Upper lobe of left lung (tissue), 6 donors: ENCODE data around the gene ECHS1. TPM values are rescaled to one million over a fixed set of nuclear protein-coding genes. Genes with fewer than 3 reads are reported as not detected.
A peak's percentile ranks its signal among the peaks of the same experiment; 100 is the strongest.

Source experiments
- ATAC-seq, 2 donors: fragments of 200-7000 bp; cut with Tn5 transposase; one replicate each; pipeline ENCODE4 v1.9.1; 2022; ENCODE audit warnings: mild to moderate bottlenecking in 2 of 2, moderate library complexity in 2 of 2; ENCODE audit not compliant: low FRiP score in 2 of 2
- DNase-seq, 2 donors: peaks; one replicate each; pipeline ENCODE4 v3.0.0-alpha.2; 2019 to 2020
- H3K27ac ChIP-seq, 4 donors: fragments of 200-600 bp; sonication (generic); one replicate each; pipeline ENCODE4 v1.5.1; 2016 to 2019
- H3K27me3 ChIP-seq, 4 donors: fragments of 200-600 bp; sonication (generic); one replicate each; pipeline ENCODE4 v1.5.1; 2017 to 2019
- H3K36me3 ChIP-seq, 4 donors: fragments of 200-600 bp; sonication (generic); one replicate each; pipeline ENCODE4 v1.5.1; 2016 to 2019
- H3K4me1 ChIP-seq, 4 donors: fragments of 200-600 bp; sonication (generic); one replicate each; pipeline ENCODE4 v1.5.1; 2018 to 2019
- H3K4me3 ChIP-seq, 4 donors: fragments of 200-600 bp; sonication (generic); one replicate each; pipeline ENCODE4 v1.5.1; 2017 to 2019; ENCODE audit warnings: mild to moderate bottlenecking in 2 of 4, moderate library complexity in 1 of 4
- H3K9me3 ChIP-seq, 4 donors: fragments of 200-600 bp; sonication (generic); one replicate each; pipeline ENCODE4 v1.5.1; 2018 to 2019
- EP300 ChIP-seq, 4 donors: sonication (generic); formaldehyde crosslinking; IDR thresholded peaks; one replicate each; pipeline ENCODE4 v1.5.1; 2017; ENCODE audit warnings: antibody characterized with exemption in 4 of 4, control low read depth in 2 of 4
- POLR2A ChIP-seq, 4 donors: fragments of 450-650 bp; IDR thresholded peaks; one replicate each; pipeline ENCODE4 v1.5.1; 2016 to 2017; ENCODE audit warnings: antibody characterized with exemption in 4 of 4, mild to moderate bottlenecking in 2 of 4
- POLR2AphosphoS5 ChIP-seq, 2 donors: sonication (generic); formaldehyde crosslinking; IDR thresholded peaks; one replicate each; pipeline ENCODE4 v1.5.1; 2017; ENCODE audit warnings: antibody characterized with exemption in 2 of 2
- WGBS, 2 donors: methylation state at CpG; one replicate each; pipeline ENCODE4 v1.1.5; 2017 to 2018; 5-methylcytosine and 5-hydroxymethylcytosine counted together
- small RNA-seq, 4 donors: library from RNA; depleted of rRNA; stranded (forward); fragments of <200 nt; gene quantifications; one replicate each; pipeline ENCODE3, GENCODE V24; 2016
- total RNA-seq, 6 donors: library from RNA; depleted of rRNA in 4 of 6; stranded (reverse); fragments of >200 nt in 4 of 6; gene quantifications; one replicate each; pipeline versions ENCODE4 v1.1.0 to v1.2.1, GENCODE V29; 2016 to 2021
- TF ChIP-seq, protein P1 (sequence below), 6 experiments: fragments of 450-650 bp in 4 of 6; fragments of 200-600 bp in 2 of 6; sonication (generic) in 2 of 6; IDR thresholded peaks; one replicate each; pipeline ENCODE4 v1.5.1; 2016 to 2019; ENCODE audit warnings: antibody characterized with exemption in 6 of 6
- donor health status: DM: no; HTN: no; CAD: no; lungs with moderate emphysema.
- donor health status: DM: no; HTN: yes; CAD: no; lungs with severe emphysema.

Gene ECHS1
- total RNA-seq, 6 donors from 2014 or later = 32.5 to 69.6 (median 53.2) TPM

DNA sequence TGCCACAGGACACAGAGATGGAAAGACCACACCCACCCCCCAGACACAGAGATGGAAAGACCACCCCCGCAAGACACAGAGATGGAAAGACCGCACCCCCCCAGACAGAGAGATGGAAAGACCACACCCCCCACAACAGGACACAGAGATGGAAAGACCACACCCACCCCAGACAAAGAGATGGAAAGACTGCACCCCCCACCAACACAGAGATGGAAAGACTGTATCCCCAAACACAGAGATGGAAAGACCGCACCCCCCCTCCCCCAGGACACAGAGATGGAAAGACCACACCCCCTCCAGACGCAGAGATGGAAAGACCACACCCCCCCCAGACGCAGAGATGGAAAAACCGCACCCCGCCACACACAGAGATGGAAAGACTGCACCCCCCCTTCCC lies 56.4 kb downstream of the ECHS1 start:
- TF ChIP-seq EP300 (IDR thresholded peaks at IDR 0.05) (no peak), POLR2A (IDR thresholded peaks at IDR 0.05) (no peak), POLR2AphosphoS5 (IDR thresholded peaks at IDR 0.05) (no peak)
- TF ChIP-seq, protein P1, sequence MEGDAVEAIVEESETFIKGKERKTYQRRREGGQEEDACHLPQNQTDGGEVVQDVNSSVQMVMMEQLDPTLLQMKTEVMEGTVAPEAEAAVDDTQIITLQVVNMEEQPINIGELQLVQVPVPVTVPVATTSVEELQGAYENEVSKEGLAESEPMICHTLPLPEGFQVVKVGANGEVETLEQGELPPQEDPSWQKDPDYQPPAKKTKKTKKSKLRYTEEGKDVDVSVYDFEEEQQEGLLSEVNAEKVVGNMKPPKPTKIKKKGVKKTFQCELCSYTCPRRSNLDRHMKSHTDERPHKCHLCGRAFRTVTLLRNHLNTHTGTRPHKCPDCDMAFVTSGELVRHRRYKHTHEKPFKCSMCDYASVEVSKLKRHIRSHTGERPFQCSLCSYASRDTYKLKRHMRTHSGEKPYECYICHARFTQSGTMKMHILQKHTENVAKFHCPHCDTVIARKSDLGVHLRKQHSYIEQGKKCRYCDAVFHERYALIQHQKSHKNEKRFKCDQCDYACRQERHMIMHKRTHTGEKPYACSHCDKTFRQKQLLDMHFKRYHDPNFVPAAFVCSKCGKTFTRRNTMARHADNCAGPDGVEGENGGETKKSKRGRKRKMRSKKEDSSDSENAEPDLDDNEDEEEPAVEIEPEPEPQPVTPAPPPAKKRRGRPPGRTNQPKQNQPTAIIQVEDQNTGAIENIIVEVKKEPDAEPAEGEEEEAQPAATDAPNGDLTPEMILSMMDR (IDR thresholded peaks at IDR 0.05) = no peak
- H3K27me3 ChIP-seq = no peaks in the 10 kb centered on the region
- DNase-seq (no peak), ATAC-seq (no peak)
- no peak overlapping the region for H3K4me3 ChIP-seq
- H3K27ac ChIP-seq = no peak overlapping the region
- 91 to 92% methylated on average over 7 of the region's 7 CpGs for WGBS, 2 donors
- peaks cover 3 to 15% (median 12%) of the 10 kb centered on the region in 4 donors for H3K36me3 ChIP-seq
- no peaks in the 10 kb centered on the region for H3K9me3 ChIP-seq
- H3K4me1 ChIP-seq = peaks cover 5 to 11% (median 7%) of the 10 kb centered on the region in 4 donors

DNA sequence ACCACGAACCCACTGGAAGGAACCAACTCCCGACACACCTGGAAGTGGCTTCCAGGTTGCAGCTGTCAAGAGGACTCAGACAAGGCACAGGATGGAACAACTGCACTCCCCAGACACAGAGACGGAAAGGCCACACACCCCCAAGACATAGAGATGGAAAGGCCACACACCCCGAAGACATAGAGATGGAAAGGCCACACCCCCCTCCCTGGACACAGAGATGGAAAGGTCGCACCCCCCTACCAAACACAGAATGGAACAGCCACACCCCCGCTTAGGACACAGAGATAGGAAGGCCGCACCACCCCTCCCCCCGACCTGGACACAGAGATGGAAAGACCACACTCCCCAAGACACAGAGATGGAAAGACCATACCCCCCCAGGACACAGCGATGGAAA lies 56.9 kb downstream of the ECHS1 start:
- Histone ChIP-seq H3K27me3 (no peaks in the 10 kb centered on the region), H3K4me3 (no peak overlapping the region), H3K9me3 (no peaks in the 10 kb centered on the region), H3K27ac (no peak overlapping the region), H3K4me1 (peaks cover 5 to 11% (median 7%) of the 10 kb centered on the region in 4 donors), H3K36me3 (peaks cover 7 to 19% (median 16%) of the 10 kb centered on the region in 4 donors)
- TF ChIP-seq POLR2AphosphoS5 (IDR thresholded peaks at IDR 0.05) (no peak), EP300 (IDR thresholded peaks at IDR 0.05) (no peak), POLR2A (IDR thresholded peaks at IDR 0.05) (no peak)
- TF ChIP-seq, protein P1 (IDR thresholded peaks at IDR 0.05) = no peak
- DNase-seq = no peak
- no peak for ATAC-seq
- WGBS, 2 donors = 87 to 91% methylated on average over 6 to 9 of the region's 9 CpGs

DNA sequence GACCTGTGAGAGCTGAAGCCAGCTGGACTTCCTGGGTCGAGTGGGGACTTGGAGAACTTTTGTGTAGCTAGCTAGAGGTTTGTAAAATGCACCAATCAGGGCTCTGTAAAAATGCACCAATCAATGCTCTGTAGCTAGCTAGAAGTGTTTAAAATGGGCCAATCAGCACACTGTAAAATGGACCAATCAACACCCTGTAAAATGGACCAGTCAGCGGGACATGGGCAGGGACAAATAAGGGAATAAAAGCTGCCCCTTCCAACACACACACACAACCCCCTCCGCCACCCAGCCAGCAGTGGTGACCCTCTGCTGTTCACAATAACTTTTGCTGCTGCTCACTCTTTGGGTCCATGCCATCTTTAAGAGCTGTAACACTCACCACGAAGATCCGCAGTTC lies 57.3 kb downstream of the ECHS1 start:
- TF ChIP-seq EP300 (IDR thresholded peaks at IDR 0.05) = no peak
- Histone ChIP-seq H3K4me1 (peaks cover 5 to 11% (median 7%) of the 10 kb centered on the region in 4 donors), H3K27me3 (no peaks in the 10 kb centered on the region), H3K27ac (no peak overlapping the region), H3K9me3 (no peaks in the 10 kb centered on the region), H3K36me3 (peaks cover 7 to 21% (median 17%) of the 10 kb centered on the region in 4 donors), H3K4me3 (no peak overlapping the region)
- ATAC-seq = no peak
- 79 to 96% methylated on average over 4 to 5 of the region's 5 CpGs for WGBS, 2 donors
- no peak for DNase-seq

DNA sequence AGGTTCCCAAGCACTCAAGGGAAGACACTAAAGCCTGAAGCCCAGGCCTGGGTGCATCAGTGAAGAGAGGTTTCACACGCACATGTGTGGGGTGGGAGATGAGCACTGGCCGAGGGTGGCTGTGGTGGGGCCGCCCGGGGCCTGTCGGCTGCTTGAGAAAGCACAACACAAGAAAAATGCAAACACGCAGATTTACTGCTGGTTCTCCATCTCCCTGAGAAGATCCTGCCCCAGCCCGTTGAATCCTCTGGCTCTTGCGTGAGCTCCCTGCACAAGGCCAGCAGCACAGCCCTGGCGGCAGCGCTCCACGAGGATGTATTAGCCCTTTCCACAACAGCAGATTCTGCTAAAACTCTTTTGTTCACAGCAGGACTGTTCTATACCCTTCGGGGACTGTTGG lies 58.2 kb downstream of the ECHS1 start:
- DNase-seq = peak in 1 of 2 donors; percentile 63
- no peaks in the 10 kb centered on the region for H3K9me3 ChIP-seq
- WGBS, 2 donors = 90 to 94% methylated on average over 12 of the region's 12 CpGs

DNA sequence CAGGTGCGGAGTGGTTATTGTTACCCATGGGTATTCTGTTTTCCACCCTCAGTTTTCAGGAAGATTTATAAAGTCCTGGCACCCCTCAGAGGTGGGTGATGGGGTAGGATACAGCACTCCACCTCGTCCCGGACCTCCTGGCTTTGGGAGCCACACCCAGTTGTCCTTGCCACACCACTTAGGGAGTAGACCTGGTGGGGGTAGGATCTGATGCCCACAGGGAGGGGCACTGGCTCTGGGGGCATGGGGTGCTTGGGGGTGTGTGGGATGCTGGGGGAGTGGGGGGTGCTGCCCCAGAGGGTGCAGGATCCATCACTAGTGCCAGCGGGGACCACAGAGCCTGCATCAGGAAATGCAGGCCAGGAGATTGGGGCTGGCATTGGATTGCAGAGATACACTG lies 60.0 kb downstream of the ECHS1 start:
- Histone ChIP-seq H3K4me1 (peaks cover 4 to 12% (median 9%) of the 10 kb centered on the region in 4 donors), H3K9me3 (no peaks in the 10 kb centered on the region), H3K4me3 (no peak overlapping the region), H3K27ac (no peak overlapping the region), H3K27me3 (no peaks in the 10 kb centered on the region), H3K36me3 (peaks cover 7 to 34% (median 29%) of the 10 kb centered on the region in 4 donors)
- TF ChIP-seq POLR2AphosphoS5 (IDR thresholded peaks at IDR 0.05) = no peak
- no peak for TF ChIP-seq EP300 (IDR thresholded peaks at IDR 0.05)
- ATAC-seq = no peak
- 73 to 82% methylated on average over 4 of the region's 4 CpGs for WGBS, 2 donors
- DNase-seq = no peak

More for the DNA sequence above, 58.2 kb downstream of the ECHS1 start:
- H3K36me3 ChIP-seq = peaks cover 7 to 30% (median 26%) of the 10 kb centered on the region in 4 donors
- H3K4me3 ChIP-seq = no peak overlapping the region
- H3K4me1 ChIP-seq = peaks cover 5 to 11% (median 8%) of the 10 kb centered on the region in 4 donors
- no peak for TF ChIP-seq POLR2AphosphoS5 (IDR thresholded peaks at IDR 0.05)
- TF ChIP-seq POLR2A (IDR thresholded peaks at IDR 0.05) = no peak
- H3K27ac ChIP-seq = no peak overlapping the region
- no peak for ATAC-seq
- H3K27me3 ChIP-seq = no peaks in the 10 kb centered on the region

DNA sequence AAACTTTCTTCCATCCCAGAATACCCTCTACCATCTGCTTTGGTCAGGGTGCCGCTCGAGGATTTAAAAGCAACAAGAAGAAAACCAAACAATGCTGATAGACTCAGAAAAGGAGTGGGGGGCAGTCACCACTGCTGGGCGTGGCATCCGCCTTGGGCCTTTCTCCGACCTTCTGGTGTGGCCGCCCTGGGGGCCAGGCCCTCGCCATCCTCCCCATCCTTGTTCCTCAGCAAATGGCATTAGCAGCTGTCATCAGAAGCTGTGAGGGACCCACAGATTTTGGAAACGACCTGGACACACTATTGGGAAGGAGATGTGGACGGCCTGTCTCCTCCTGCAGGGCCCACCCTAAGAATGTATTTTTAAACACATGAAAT lies 60.4 kb downstream of the ECHS1 start:
- Histone ChIP-seq H3K36me3 (peaks cover 7 to 34% (median 29%) of the 10 kb centered on the region in 4 donors), H3K4me1 (peaks cover 5 to 17% (median 11%) of the 10 kb centered on the region in 4 donors), H3K27me3 (no peaks in the 10 kb centered on the region), H3K9me3 (no peaks in the 10 kb centered on the region), H3K27ac (no peak overlapping the region), H3K4me3 (no peak overlapping the region)
- no peak for ATAC-seq
- no peak for TF ChIP-seq EP300 (IDR thresholded peaks at IDR 0.05)
- TF ChIP-seq POLR2A (IDR thresholded peaks at IDR 0.05) = no peak
- TF ChIP-seq, protein P1 (IDR thresholded peaks at IDR 0.05) = no peak
- no peak for TF ChIP-seq POLR2AphosphoS5 (IDR thresholded peaks at IDR 0.05)
- 92 to 96% methylated on average over 9 of the region's 9 CpGs for WGBS, 2 donors
- DNase-seq = no peak

Small RNAs within 50 kb of the gene (small RNA-seq; reads per million reads assigned to genes)
- gene AL360181.4 (0 reads per million in 4 donors), gene BANF1P2 (0 reads per million in 4 donors), gene MIR3944 (0 reads per million in 4 donors)

Other genes starting within 250 kb of the ECHS1 start
- 10 to 100 TPM in 4 of 6 donors, 1 to 10 TPM in 2; 7.1 to 30.3 (median 15.5) TPM for gene KNDC1, start 213.1 kb downstream of the ECHS1 start, total RNA-seq
- under 1 TPM in 2 of 6 donors, not detected in 4; 0.26 to 0.37 TPM for gene UTF1, start 143.1 kb downstream of the ECHS1 start, total RNA-seq
- gene VENTX, start 135.5 kb downstream of the ECHS1 start, total RNA-seq = 10 to 100 TPM in 1 of 6 donors, 1 to 10 TPM in 5; 1.7 to 11.5 (median 4.4) TPM
- 10 to 100 TPM; 10.4 to 93.2 (median 32.9) TPM for gene ADAM8, start 96.5 kb downstream of the ECHS1 start, total RNA-seq
- gene TUBGCP2, start 64.5 kb downstream of the ECHS1 start, total RNA-seq = 100 to 1,000 TPM in 1 of 6 donors, 10 to 100 TPM in 5; 41.7 to 106 (median 56.3) TPM
- 10 to 100 TPM; 12.6 to 44.2 (median 33.0) TPM for gene ZNF511, start 64.4 kb downstream of the ECHS1 start, total RNA-seq
- gene CALY, start 36.5 kb downstream of the ECHS1 start, total RNA-seq = 1 to 10 TPM in 1 of 6 donors, not detected in 5; 7.4 TPM
- gene PRAP1, start 26.0 kb downstream of the ECHS1 start, total RNA-seq = not detected
- gene FUOM, start 15.3 kb downstream of the ECHS1 start, total RNA-seq = 10 to 100 TPM; 15.4 to 37.5 (median 26.0) TPM
- 10 to 100 TPM in 3 of 6 donors, 1 to 10 TPM in 3; 4.7 to 24.1 (median 10.3) TPM for gene PAOX, start 5.9 kb upstream of the ECHS1 start, total RNA-seq
- 100 to 1,000 TPM in 1 of 6 donors, 10 to 100 TPM in 5; 21.0 to 155 (median 40.8) TPM for gene MTG1, start 20.8 kb upstream of the ECHS1 start, total RNA-seq
- gene SPRN, start 51.3 kb upstream of the ECHS1 start, total RNA-seq = under 1 TPM in 1 of 6 donors, not detected in 5; 0.20 TPM
- gene SCART1, start 80.6 kb upstream of the ECHS1 start, total RNA-seq = 10 to 100 TPM in 2 of 6 donors, 1 to 10 TPM in 4; 1.1 to 31.4 (median 3.4) TPM
- 10 to 100 TPM in 1 of 6 donors, 1 to 10 TPM in 2, under 1 TPM in 1, not detected in 2; 0.91 to 17.8 (median 1.6) TPM for gene CYP2E1, start 154.0 kb upstream of the ECHS1 start, total RNA-seq
- gene SYCE1, start 192.2 kb upstream of the ECHS1 start, total RNA-seq = 10 to 100 TPM in 1 of 6 donors, 1 to 10 TPM in 1, not detected in 4; 1.0 to 21.0 TPM